Measurements from ENCODE around the gene AFG1L. TPM values are rescaled to one million over a fixed set of nuclear protein-coding genes. Genes with fewer than 3 reads are reported as not detected.
"Not testable (repeated sequence)": the region's sequence is repeated elsewhere in the genome, so short reads cannot be mapped to it uniquely, and the experiment has no call there.

Gene AFG1L
- total RNA-seq, 1 donor from 2014 or later = 8.0 TPM

- DNase-seq (ENCODE audit: low spot score) = no peak
Observed at GRCh38 chr6:108288742-108289141, 6.1 kb upstream of the AFG1L start.

- DNase-seq (ENCODE audit: low spot score) = no peak
Observed at GRCh38 chr6:108291091-108291490, 3.8 kb upstream of the AFG1L start.

GRCh38 chr6:108292561-108292960 is 2.3 kb upstream of the AFG1L start:
- DNase-seq (ENCODE audit: low spot score) = not testable (repeated sequence)

GRCh38 chr6:108293527-108294296 is 1.1 kb upstream of the AFG1L start:
- no peak for DNase-seq (ENCODE audit: low spot score)

GRCh38 chr6:108294297-108294726 is 542 bp upstream of the AFG1L start:
- no peak for DNase-seq (ENCODE audit: low spot score)

- DNase-seq (ENCODE audit: low spot score) = no peak
Observed at GRCh38 chr6:108295676-108296075, 822 bp downstream of the AFG1L start.

GRCh38 chr6:108302386-108302785 is 7.5 kb downstream of the AFG1L start:
- no peak for DNase-seq (ENCODE audit: low spot score)

GRCh38 chr6:108304646-108305045 is 9.8 kb downstream of the AFG1L start:
- no peak for DNase-seq (ENCODE audit: low spot score)

- DNase-seq (ENCODE audit: low spot score) = not testable (repeated sequence)
Observed at GRCh38 chr6:108308641-108309040, 13.8 kb downstream of the AFG1L start.

GRCh38 chr6:108309844-108310243 is 15.0 kb downstream of the AFG1L start:
- DNase-seq (ENCODE audit: low spot score) = no peak

- no peak for DNase-seq (ENCODE audit: low spot score)
Observed at GRCh38 chr6:108312605-108313004, 17.8 kb downstream of the AFG1L start.

GRCh38 chr6:108321253-108321747 is 26.4 kb downstream of the AFG1L start:
- no peak for DNase-seq (ENCODE audit: low spot score)

GRCh38 chr6:108322728-108323127 is 27.9 kb downstream of the AFG1L start:
- no peak for DNase-seq (ENCODE audit: low spot score)

GRCh38 chr6:108323710-108324466 is 29.0 kb downstream of the AFG1L start:
- DNase-seq (ENCODE audit: low spot score) = no peak

GRCh38 chr6:108330221-108330785 is 35.4 kb downstream of the AFG1L start:
- DNase-seq (ENCODE audit: low spot score) = not testable (repeated sequence)

- no peak for DNase-seq (ENCODE audit: low spot score)
Observed at GRCh38 chr6:108330806-108331205, 36.0 kb downstream of the AFG1L start.

- DNase-seq (ENCODE audit: low spot score) = no peak
Observed at GRCh38 chr6:108331982-108332381, 37.1 kb downstream of the AFG1L start.

- no peak for DNase-seq (ENCODE audit: low spot score)
Observed at GRCh38 chr6:108336971-108337370, 42.1 kb downstream of the AFG1L start.

GRCh38 chr6:108337721-108338120 is 42.9 kb downstream of the AFG1L start:
- DNase-seq (ENCODE audit: low spot score) = no peak

- DNase-seq (ENCODE audit: low spot score) = no peak
Observed at GRCh38 chr6:108341372-108341771, 46.5 kb downstream of the AFG1L start.

- DNase-seq (ENCODE audit: low spot score) = no peak
Observed at GRCh38 chr6:108343894-108344293, 49.0 kb downstream of the AFG1L start.

- no peak for DNase-seq (ENCODE audit: low spot score)
Observed at GRCh38 chr6:108348655-108349349, 53.9 kb downstream of the AFG1L start.
